H9 (cell line): ENCODE data around the gene DAPP1. TPM values are rescaled to one million over a fixed set of nuclear protein-coding genes. Genes with fewer than 3 reads are reported as not detected.
A peak's percentile ranks its signal among the peaks of the same experiment; 100 is the strongest.

Experiments used
- DNase-seq: peaks from one replicate; pipeline ENCODE4 v3.0.0-alpha.2; 2017
- H2AFZ ChIP-seq: one replicate; pipeline ENCODE4 v1.6.1; 2013; ENCODE audit warnings: mild to moderate bottlenecking, low read length, control low read depth, moderate library complexity
- H2AK5ac ChIP-seq: 2 replicates; pipeline ENCODE4 v1.6.1; 2013; ENCODE audit warnings: low read length, control low read depth, mixed read lengths; ENCODE audit not compliant: insufficient read length
- H2BK120ac ChIP-seq: one replicate; pipeline ENCODE4 v1.6.1; 2013; ENCODE audit warnings: low read depth, mild to moderate bottlenecking, low read length, control low read depth, inconsistent platforms; ENCODE audit not compliant: poor library complexity, severe bottlenecking
- H2BK12ac ChIP-seq: 2 replicates; pipeline ENCODE4 v1.6.1; 2013; ENCODE audit warnings: low read length, control low read depth, mixed read lengths, low read depth; ENCODE audit not compliant: insufficient read length
- H2BK15ac ChIP-seq: 2 replicates; pipeline ENCODE4 v1.6.1; 2013; ENCODE audit warnings: low read depth, low read length, control low read depth
- H2BK20ac ChIP-seq: one replicate; pipeline ENCODE4 v1.6.1; 2013; ENCODE audit warnings: low read depth, mild to moderate bottlenecking, low read length, control low read depth, inconsistent platforms; ENCODE audit not compliant: poor library complexity, severe bottlenecking
- H2BK5ac ChIP-seq: 2 replicates; pipeline ENCODE4 v1.6.1; 2013; ENCODE audit warnings: low read length, control low read depth, mixed read lengths; ENCODE audit not compliant: insufficient read length
- H3K14ac ChIP-seq: 2 replicates; pipeline ENCODE4 v1.6.1; 2013; ENCODE audit warnings: low read length, control low read depth; ENCODE audit not compliant: insufficient read depth
- H3K18ac ChIP-seq: 2 replicates; pipeline ENCODE4 v1.6.1; 2013; ENCODE audit warnings: low read depth, mild to moderate bottlenecking, mixed read lengths, low read length, control low read depth; ENCODE audit not compliant: insufficient read length
- H3K23ac ChIP-seq: 2 replicates; pipeline ENCODE4 v1.6.1; 2013; ENCODE audit warnings: low read length, control low read depth, mixed read lengths, low read depth; ENCODE audit not compliant: insufficient read length
- H3K23me2 ChIP-seq: 2 replicates; pipeline ENCODE4 v1.6.1; 2013; ENCODE audit warnings: low read depth, mild to moderate bottlenecking, mixed read lengths, low read length, control low read depth; ENCODE audit not compliant: insufficient read length, poor library complexity, severe bottlenecking
- H3K27ac ChIP-seq: 2 replicates; pipeline ENCODE4 v1.5.1; 2013; ENCODE audit warnings: low read length, control low read depth, mixed read lengths, low read depth; ENCODE audit not compliant: insufficient read length
- H3K27me3 ChIP-seq: 2 replicates; pipeline ENCODE4 v1.6.1; 2013; ENCODE audit warnings: low read length, control low read depth, inconsistent platforms; ENCODE audit not compliant: insufficient read depth
- H3K4ac ChIP-seq: 2 replicates; pipeline ENCODE4 v1.6.1; 2013; ENCODE audit warnings: low read depth, mild to moderate bottlenecking, control low read depth, inconsistent platforms, low read length, moderate library complexity
- H3K4me1 ChIP-seq: 2 replicates; pipeline ENCODE4 v1.6.1; 2013; ENCODE audit warnings: low read length, control low read depth, inconsistent platforms; ENCODE audit not compliant: insufficient read depth
- H3K4me2 ChIP-seq: 2 replicates; pipeline ENCODE4 v1.6.1; 2013; ENCODE audit warnings: low read length, control low read depth, mixed read lengths; ENCODE audit not compliant: insufficient read length, insufficient read depth
- H3K56ac ChIP-seq: 2 replicates; pipeline ENCODE4 v1.6.1; 2013; ENCODE audit warnings: low read depth, mild to moderate bottlenecking, mixed read lengths, low read length, control low read depth; ENCODE audit not compliant: insufficient read length
- H3K79me1 ChIP-seq: 2 replicates; pipeline ENCODE4 v1.6.1; 2013; ENCODE audit warnings: low read depth, mild to moderate bottlenecking, moderate library complexity, low read length, control low read depth, inconsistent platforms; ENCODE audit not compliant: insufficient read depth, poor library complexity, severe bottlenecking
- H3K79me2 ChIP-seq: 2 replicates; pipeline ENCODE4 v1.6.1; 2013; ENCODE audit warnings: low read length, control low read depth, inconsistent platforms; ENCODE audit not compliant: insufficient read depth
- H3K9ac ChIP-seq: 2 replicates; pipeline ENCODE4 v1.6.1; 2013; ENCODE audit warnings: low read length, control low read depth, mixed read lengths; ENCODE audit not compliant: insufficient read length; ENCODE audit errors: extremely low read depth
- H3K9me3 ChIP-seq: one replicate; pipeline ENCODE4 v1.6.1; 2013; ENCODE audit warnings: low read depth, low read length, inconsistent platforms; ENCODE audit not compliant: control insufficient read depth
- H3T11ph ChIP-seq: one replicate; pipeline ENCODE4 v1.6.1; 2013; ENCODE audit warnings: mild to moderate bottlenecking, low read length, control low read depth, inconsistent platforms
- H4K20me1 ChIP-seq: one replicate; pipeline ENCODE4 v1.6.1; 2013; ENCODE audit not compliant: control insufficient read depth, insufficient read length, insufficient read depth
- H4K5ac ChIP-seq: 2 replicates; pipeline ENCODE4 v1.6.1; 2013; ENCODE audit warnings: low read depth, mild to moderate bottlenecking, mixed read lengths, low read length, control low read depth; ENCODE audit not compliant: insufficient read length
- H4K8ac ChIP-seq: replicated peaks from 2 replicates; pipeline ENCODE4 v1.6.1; 2013; ENCODE audit warnings: low read length, control low read depth, mixed read lengths, low read depth; ENCODE audit not compliant: insufficient read length
- H4K91ac ChIP-seq: 2 replicates; pipeline ENCODE4 v1.6.1; 2013; ENCODE audit warnings: low read depth, mild to moderate bottlenecking, moderate library complexity, mixed read lengths, low read length, control low read depth; ENCODE audit not compliant: insufficient read length
- H3K27ac Mint-ChIP-seq, 3 experiments: 2 replicates in 2 of 3; 3 replicates in 1 of 3; pipeline ENCODE4 v1.8.0; 2020 to 2021; ENCODE audit warnings: mixed read lengths in 3 of 3, mild to moderate bottlenecking in 1 of 3, moderate library complexity in 1 of 3
- H3K27me3 Mint-ChIP-seq: 2 replicates; pipeline ENCODE4 v1.8.0; 2021; ENCODE audit warnings: low read depth, mild to moderate bottlenecking, moderate library complexity, mixed read lengths
- H3K36me3 Mint-ChIP-seq, 3 experiments: 2 replicates in 2 of 3; 3 replicates in 1 of 3; pipeline ENCODE4 v1.8.0; 2020 to 2021; ENCODE audit warnings: low read depth in 3 of 3, mixed read lengths in 3 of 3; ENCODE audit not compliant: insufficient read depth in 1 of 3
- H3K4me1 Mint-ChIP-seq, 2 experiments: 2 replicates each; pipeline ENCODE4 v1.8.0; 2020; ENCODE audit warnings: mixed read lengths in 2 of 2
- H3K4me3 Mint-ChIP-seq, 2 experiments: 2 replicates in 1 of 2; 3 replicates in 1 of 2; pipeline ENCODE4 v1.8.0; 2020 to 2021; ENCODE audit warnings: mild to moderate bottlenecking in 2 of 2, mixed read lengths in 2 of 2, moderate library complexity in 1 of 2
- H3K9me3 Mint-ChIP-seq, 2 experiments: 2 replicates in 1 of 2; 3 replicates in 1 of 2; pipeline ENCODE4 v1.8.0; 2020; ENCODE audit warnings: mild to moderate bottlenecking in 2 of 2, mixed read lengths in 2 of 2, moderate library complexity in 1 of 2
- WGBS: extraction: QIAGEN DNeasy Blood & Tissue Kit; methylation state at CpG from one replicate; pipeline ENCODE4 v1.1.7; 2013; ENCODE audit warnings: missing lambda C conversion rate, low lambda C conversion rate, mixed read lengths; ENCODE audit not compliant: insufficient read length; ENCODE audit errors: extremely low coverage; 5-methylcytosine and 5-hydroxymethylcytosine counted together
- total RNA-seq: library from RNA; stranded (reverse); gene quantifications from 2 replicates; pipeline ENCODE4 v1.2.1, GENCODE V29; 2021
- TF ChIP-seq, protein P1 (sequence below): fragments of 200-600 bp; sonication (generic); conservative IDR thresholded peaks from 3 replicates; pipeline ENCODE4 v1.8.0; 2021; ENCODE audit warnings: antibody characterized with exemption, mild to moderate bottlenecking

Gene DAPP1
- total RNA-seq, 1 experiment from 2014 or later = not detected

DNA sequence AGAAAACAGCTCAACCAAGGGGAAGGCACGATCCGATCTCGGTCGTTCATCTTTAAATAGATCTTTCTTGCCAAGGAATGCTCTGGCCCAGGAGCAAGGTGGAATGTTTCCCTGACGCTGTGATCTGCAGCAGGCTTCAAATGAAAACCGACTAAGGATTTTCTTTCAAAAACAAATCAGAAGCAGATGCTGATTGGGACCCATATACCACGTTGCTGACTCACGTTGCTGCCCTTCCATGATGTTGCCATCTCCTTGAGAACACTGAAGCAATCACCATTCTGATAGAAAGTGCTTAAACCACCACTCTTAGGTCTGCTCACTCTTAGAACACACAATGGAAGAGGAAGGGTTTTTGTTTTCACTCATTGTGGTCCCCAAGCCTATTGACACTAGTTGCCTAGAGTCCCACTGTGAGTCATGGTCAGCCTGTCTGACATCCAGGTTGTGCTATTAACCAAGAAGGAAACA is 51.5 kb downstream of the DAPP1 start:
- Histone ChIP-seq H3T11ph (no peak overlapping the region), H3K4me2 (no peak overlapping the region), H3K18ac (no peak overlapping the region), H2BK5ac (no peak overlapping the region), H3K4ac (no peak overlapping the region), H3K14ac (no peak overlapping the region), H2BK15ac (no peak overlapping the region), H2AFZ (peak overlapping the region; percentile 86), H3K56ac (no peak overlapping the region), H4K5ac (no peak overlapping the region), H3K23me2 (no peaks in the 10 kb centered on the region), H2AK5ac (no peak overlapping the region), H3K23ac (no peak overlapping the region), H3K27ac (no peak overlapping the region), H3K27me3 (no peaks in the 10 kb centered on the region), H4K8ac (no peak overlapping the region), H3K4me1 (no peaks in the 10 kb centered on the region), H3K79me1 (no peaks in the 10 kb centered on the region), H2BK120ac (no peak overlapping the region), H2BK20ac (no peak overlapping the region), H4K91ac (no peak overlapping the region), H3K9ac (no peak overlapping the region), H4K20me1 (no peaks in the 10 kb centered on the region), H3K79me2 (no peaks in the 10 kb centered on the region), H2BK12ac (no peak overlapping the region), H3K9me3 (no peaks in the 10 kb centered on the region)
- peaks cover 8 to 11% of the 10 kb centered on the region in 2 experiments for H3K4me1 Mint-ChIP-seq
- peak overlapping the region in 2 of 3 experiments; percentile 60 to 84; a peak in 5 of 7 replicates for H3K27ac Mint-ChIP-seq
- H3K27me3 Mint-ChIP-seq = no peaks in the 10 kb centered on the region
- H3K4me3 Mint-ChIP-seq = no peak overlapping the region
- H3K36me3 Mint-ChIP-seq = no peaks in the 10 kb centered on the region
- DNase-seq = peak; percentile 32
- no CpG with 5 or more reads among the region's 8 CpGs for WGBS
- TF ChIP-seq, protein P1, sequence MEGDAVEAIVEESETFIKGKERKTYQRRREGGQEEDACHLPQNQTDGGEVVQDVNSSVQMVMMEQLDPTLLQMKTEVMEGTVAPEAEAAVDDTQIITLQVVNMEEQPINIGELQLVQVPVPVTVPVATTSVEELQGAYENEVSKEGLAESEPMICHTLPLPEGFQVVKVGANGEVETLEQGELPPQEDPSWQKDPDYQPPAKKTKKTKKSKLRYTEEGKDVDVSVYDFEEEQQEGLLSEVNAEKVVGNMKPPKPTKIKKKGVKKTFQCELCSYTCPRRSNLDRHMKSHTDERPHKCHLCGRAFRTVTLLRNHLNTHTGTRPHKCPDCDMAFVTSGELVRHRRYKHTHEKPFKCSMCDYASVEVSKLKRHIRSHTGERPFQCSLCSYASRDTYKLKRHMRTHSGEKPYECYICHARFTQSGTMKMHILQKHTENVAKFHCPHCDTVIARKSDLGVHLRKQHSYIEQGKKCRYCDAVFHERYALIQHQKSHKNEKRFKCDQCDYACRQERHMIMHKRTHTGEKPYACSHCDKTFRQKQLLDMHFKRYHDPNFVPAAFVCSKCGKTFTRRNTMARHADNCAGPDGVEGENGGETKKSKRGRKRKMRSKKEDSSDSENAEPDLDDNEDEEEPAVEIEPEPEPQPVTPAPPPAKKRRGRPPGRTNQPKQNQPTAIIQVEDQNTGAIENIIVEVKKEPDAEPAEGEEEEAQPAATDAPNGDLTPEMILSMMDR = no peak
- H3K9me3 Mint-ChIP-seq = no peaks in the 10 kb centered on the region
